GM21528 (cell line): Measurements from ENCODE around the gene CARS1.
A peak's percentile ranks its signal among the peaks of the same experiment; 100 is the strongest.
"Not testable (repeated sequence)": the region's sequence is repeated elsewhere in the genome, so short reads cannot be mapped to it uniquely, and the experiment has no call there.

Source experiments
- ATAC-seq: cut with Tn5 transposase; IDR thresholded peaks from one replicate; pipeline ENCODE4 v1.9.1; 2021; ENCODE audit warnings: mild to moderate bottlenecking, moderate library complexity; ENCODE audit not compliant: unreplicated experiment, low FRiP score

Gene CARS1

GRCh38 chr11:3063876-3064275 is 6.7 kb upstream of the CARS1 start:
- not testable (repeated sequence) for ATAC-seq

GRCh38 chr11:3063432-3063831 is 6.2 kb upstream of the CARS1 start:
- not testable (repeated sequence) for ATAC-seq

- ATAC-seq, result no peak
Measured at GRCh38 chr11:3060436-3061025, 3.3 kb upstream of the CARS1 start.

- no peak for ATAC-seq
Measured at GRCh38 chr11:3058753-3059664, 1.8 kb upstream of the CARS1 start.

GRCh38 chr11:3056296-3057068 is 741 bp downstream of the CARS1 start:
- peak; percentile 11 for ATAC-seq

GRCh38 chr11:3055891-3056290 is 1.3 kb downstream of the CARS1 start:
- no peak for ATAC-seq

GRCh38 chr11:3052567-3052966 is 4.7 kb downstream of the CARS1 start:
- no peak for ATAC-seq

GRCh38 chr11:3052109-3052479 is 5.1 kb downstream of the CARS1 start:
- no peak for ATAC-seq

GRCh38 chr11:3051196-3052108 is 5.8 kb downstream of the CARS1 start:
- ATAC-seq, result no peak

GRCh38 chr11:3050386-3051195 is 6.6 kb downstream of the CARS1 start:
- ATAC-seq, result no peak

- ATAC-seq, result peak; percentile 88
Measured at GRCh38 chr11:3049430-3050243, 7.6 kb downstream of the CARS1 start.

GRCh38 chr11:3047637-3048036 is 9.6 kb downstream of the CARS1 start:
- ATAC-seq, result no peak

GRCh38 chr11:3046641-3047040 is 10.6 kb downstream of the CARS1 start:
- ATAC-seq, result no peak

GRCh38 chr11:3046190-3046589 is 11.0 kb downstream of the CARS1 start:
- no peak for ATAC-seq

GRCh38 chr11:3044915-3045314 is 12.3 kb downstream of the CARS1 start:
- no peak for ATAC-seq

GRCh38 chr11:3044004-3044403 is 13.2 kb downstream of the CARS1 start:
- ATAC-seq, result no peak

- no peak for ATAC-seq
Measured at GRCh38 chr11:3043315-3043871, 13.8 kb downstream of the CARS1 start.
